ENCODE results near the gene ASIC4. TPM values are rescaled to one million over a fixed set of nuclear protein-coding genes. Genes with fewer than 3 reads are reported as not detected.

Gene ASIC4
- total and polyA plus RNA-seq, 2 of the 13 experiments (the other 11 are each of a cell fraction or from before 2014, with no cell fraction given): 0.03 TPM; not detected in 1

- FAIRE-seq: no peak
- Histone ChIP-seq H3K27ac (ENCODE audit: extremely low read length, insufficient read depth, low read length) (peak overlapping the region; percentile 94), H3K27me3 (ENCODE audit: control insufficient read depth in 1 of 2, insufficient read depth in 2 of 2, low read length in 2 of 2) (no peaks in the 10 kb centered on the region), H3K79me2 (ENCODE audit: insufficient read depth, low read length) (peaks cover 21% of the 10 kb centered on the region), H3K9me3 (ENCODE audit: low read length) (no peaks in the 10 kb centered on the region), H2AFZ (ENCODE audit: low read length) (no peak overlapping the region), H4K20me1 (ENCODE audit: insufficient read depth, low read length) (no peaks in the 10 kb centered on the region), H3K4me2 (ENCODE audit: low read depth, low read length) (peak overlapping the region; percentile 92), H3K36me3 (replicated peaks in 1 of 2; ENCODE audit: control insufficient read depth in 1 of 2, insufficient read depth in 2 of 2, low read length in 2 of 2) (peaks cover 0 to 11% of the 10 kb centered on the region in 2 experiments; a peak in 4 of 5 replicates), H3K4me3 (replicated peaks in 1 of 3; ENCODE audit: insufficient read depth in 1 of 3, low read depth in 2 of 3, low read length in 3 of 3) (no peak overlapping the region), H3K4me1 (ENCODE audit: insufficient read depth, low read length) (peaks cover 82% of the 10 kb centered on the region), H3K9ac (ENCODE audit: insufficient read depth, low read depth, low read length) (peak overlapping the region; percentile 88; the same call in 1 of the 2 replicates)
- no peak for DNase-seq (ENCODE audit: low spot score)
- BruUV-seq (replicated peaks): no TSS peak
- 93% methylated on average over 5 of the region's 5 CpGs for WGBS (ENCODE audit: low lambda C conversion rate)
- in situ Hi-C loops (cut with HindIII; ENCODE audit: extremely low pct_ligation_motif_present, low pct_unique_long_range_greater_than_20kb) (no loop called here), intact Hi-C loops (cut with micrococcal nuclease; ENCODE audit: unreplicated experiment) (no loop called here)
- TF ChIP-seq ZMYM2 (CRISPR knock-in tag; IDR thresholded peaks at IDR 0.05) (0 out of 2 replicates have a peak, but pooled peaks have one; percentile 30), ZNF629 (CRISPR knock-in tag; conservative IDR thresholded peaks at IDR 0.05) (peak; percentile 86), ZNF678 (CRISPR knock-in tag; IDR thresholded peaks at IDR 0.05) (no peak), ZBTB44 (CRISPR knock-in tag; IDR thresholded peaks at IDR 0.05) (no peak), JUN (CRISPR knock-in tag; IDR thresholded peaks at IDR 0.05) (no peak)
- TF ChIP-seq, protein P1, sequence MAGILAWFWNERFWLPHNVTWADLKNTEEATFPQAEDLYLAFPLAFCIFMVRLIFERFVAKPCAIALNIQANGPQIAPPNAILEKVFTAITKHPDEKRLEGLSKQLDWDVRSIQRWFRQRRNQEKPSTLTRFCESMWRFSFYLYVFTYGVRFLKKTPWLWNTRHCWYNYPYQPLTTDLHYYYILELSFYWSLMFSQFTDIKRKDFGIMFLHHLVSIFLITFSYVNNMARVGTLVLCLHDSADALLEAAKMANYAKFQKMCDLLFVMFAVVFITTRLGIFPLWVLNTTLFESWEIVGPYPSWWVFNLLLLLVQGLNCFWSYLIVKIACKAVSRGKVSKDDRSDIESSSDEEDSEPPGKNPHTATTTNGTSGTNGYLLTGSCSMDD (CRISPR knock-in tag; IDR thresholded peaks at IDR 0.05): no peak
- ATAC-seq: no peak
- CTCF ChIA-PET (ENCODE audit: low intra/inter-chr PET ratio, low total read pairs): no interaction called here
- POLR2A ChIA-PET: interaction anchor here (0.7 to 5.5 kb wide), 2 partner anchors 12 to 23 kb away, joined by 3 to 82 read pairs; partner anchors contain the start of gene STK11IP
Observed at GRCh38 chr2:219573166-219573565, 58.9 kb downstream of the ASIC4 start.

All from HepG2 (cell line).